Activated CD4-positive, alpha-beta T cell treated with anti-CD3 and anti-CD28 coated beads for 36 hours (primary cell): Measurements from ENCODE around the gene COL4A2. TPM values are rescaled to one million over a fixed set of nuclear protein-coding genes. Genes with fewer than 3 reads are reported as not detected.
"Not testable (repeated sequence)": the region's sequence is repeated elsewhere in the genome, so short reads cannot be mapped to it uniquely, and the experiment has no call there.

Source experiments
- ATAC-seq: fragments of 200-7000 bp; cut with Tn5 transposase; one replicate; pipeline ENCODE4 v1.10.0; 2021; ENCODE audit warnings: mild to moderate bottlenecking, moderate library complexity
- CTCF ChIA-PET: fragments of 350-600 bp; sonication (Branson Sonifier 250); formaldehyde crosslinking; loops from one replicate; lab custom pipeline; 2021; ENCODE audit warnings: antibody characterized with exemption; lab: Charles Lee
- POLR2A ChIA-PET: fragments of 350-600 bp; sonication (Branson Sonifier 250); formaldehyde crosslinking; loops from one replicate; lab custom pipeline; 2021; ENCODE audit warnings: antibody characterized with exemption, inconsistent platforms; lab: Charles Lee
- DNase-seq: peaks from one replicate; pipeline ENCODE4 v3.0.0-alpha.2; 2020
- H3K27ac Mint-ChIP-seq: one replicate; pipeline ENCODE4 v1.8.0; 2021; ENCODE audit warnings: mixed read lengths
- H3K27me3 Mint-ChIP-seq: one replicate; pipeline ENCODE4 v1.8.0; 2021; ENCODE audit warnings: mixed read lengths
- H3K36me3 Mint-ChIP-seq: one replicate; pipeline ENCODE4 v1.8.0; 2021; ENCODE audit warnings: low read depth, mixed read lengths
- H3K4me1 Mint-ChIP-seq: one replicate; pipeline ENCODE4 v1.8.0; 2021; ENCODE audit warnings: mixed read lengths
- H3K4me3 Mint-ChIP-seq: one replicate; pipeline ENCODE4 v1.8.0; 2021; ENCODE audit warnings: mild to moderate bottlenecking, moderate library complexity, mixed read lengths
- H3K9me3 Mint-ChIP-seq: one replicate; pipeline ENCODE4 v1.8.0; 2021; ENCODE audit warnings: low read depth, mixed read lengths
- intact Hi-C, 2 experiments: fragments of 100-400 bp; cut with DNase I in 1 of 2; cut with micrococcal nuclease in 1 of 2; formaldehyde crosslinking; loops; one replicate each; pipeline versions ENCODE4 v1.14.2 to v1.15.1; 2022 to 2024; cut with DNase I, micrococcal nuclease
- total RNA-seq, 2 experiments: library from RNA; stranded (reverse); gene quantifications; one replicate each; pipeline ENCODE4 v1.2.3, GENCODE V29; 2021

The COL4A2 gene
- total RNA-seq, 2 experiments from 2014 or later = not detected

DNA sequence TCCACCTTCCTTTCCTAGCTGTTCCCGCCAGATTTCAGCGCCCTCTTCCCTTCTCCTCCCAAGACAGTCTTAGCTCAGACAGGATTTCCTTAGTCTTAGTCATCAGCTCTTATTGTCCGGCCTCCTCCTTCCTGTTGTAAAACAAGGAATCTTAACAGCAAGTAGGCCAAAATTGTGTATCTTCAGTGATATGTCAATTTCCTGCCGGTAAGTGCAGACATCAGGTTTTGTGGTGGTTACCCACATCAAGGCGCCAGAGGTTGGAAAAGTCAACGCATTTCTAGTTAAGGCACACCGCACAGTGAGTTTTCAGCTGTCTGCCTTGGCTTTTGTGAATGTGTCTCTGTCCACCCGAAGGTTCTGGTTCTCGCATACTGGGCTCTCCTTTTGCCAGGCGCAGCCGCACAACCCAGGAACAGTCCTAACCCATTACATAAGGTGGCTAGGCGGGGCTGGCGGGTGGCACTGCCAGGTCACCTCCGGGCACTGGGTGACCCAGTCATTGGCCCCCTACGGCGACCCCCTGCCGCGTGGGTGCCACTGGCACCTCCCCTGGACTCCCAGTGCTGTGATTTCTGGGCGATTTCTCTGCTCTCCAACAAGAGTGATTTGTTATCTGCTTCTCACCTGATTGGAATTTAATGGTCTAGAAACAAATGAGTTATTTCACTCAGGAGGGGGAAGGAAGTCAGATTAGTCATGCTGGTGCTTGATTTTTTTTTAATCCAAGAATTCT lies 12.9 kb downstream of the COL4A2 start:
- peaks cover 38% of the 10 kb centered on the region for H3K27me3 Mint-ChIP-seq
- ChIA-PET POLR2A (no interaction called here), CTCF (no interaction called here)
- intact Hi-C loops = loop anchor here in 1 of 2 experiments (1.0 to 2.0 kb wide), 3 partner anchors 21 to 182 kb away; no protein-coding TSS in a partner anchor
- H3K36me3 Mint-ChIP-seq = no peaks in the 10 kb centered on the region
- H3K9me3 Mint-ChIP-seq = no peaks in the 10 kb centered on the region
- peaks cover 14% of the 10 kb centered on the region for H3K4me1 Mint-ChIP-seq
- no peak overlapping the region for H3K4me3 Mint-ChIP-seq
- ATAC-seq (peak; percentile 79), DNase-seq (peak; percentile 83)
- H3K27ac Mint-ChIP-seq = no peak overlapping the region

DNA sequence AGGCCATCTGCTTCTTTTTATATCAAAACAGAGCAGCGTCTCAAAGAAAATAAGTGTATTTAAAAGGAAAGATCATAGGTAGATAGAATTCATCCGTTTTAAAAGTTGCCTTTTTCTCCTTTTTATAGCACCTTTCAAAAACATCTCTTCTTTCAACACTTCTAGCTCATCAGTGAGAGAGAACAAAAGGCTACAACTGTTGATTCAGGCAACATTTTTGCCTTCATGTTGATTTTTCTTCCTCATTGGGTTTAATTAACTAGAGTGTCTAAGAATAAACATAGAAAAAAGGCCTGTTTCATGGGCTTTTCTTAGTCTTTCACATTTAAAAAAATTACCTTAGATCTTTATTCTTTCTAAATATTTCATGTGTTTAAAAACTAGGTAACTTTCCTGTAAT lies 13.6 kb downstream of the COL4A2 start:
- H3K27me3 Mint-ChIP-seq = peaks cover 35% of the 10 kb centered on the region
- CTCF ChIA-PET = no interaction called here
- no peaks in the 10 kb centered on the region for H3K9me3 Mint-ChIP-seq
- POLR2A ChIA-PET = no interaction called here
- no peak overlapping the region for H3K4me3 Mint-ChIP-seq
- intact Hi-C loops = loop anchor here in 1 of 2 experiments (2.0 kb wide), 2 partner anchors 20 to 100 kb away; no protein-coding TSS in a partner anchor
- H3K36me3 Mint-ChIP-seq = no peaks in the 10 kb centered on the region
- ATAC-seq (no peak), DNase-seq (no peak)
- no peak overlapping the region for H3K27ac Mint-ChIP-seq
- H3K4me1 Mint-ChIP-seq = peaks cover 14% of the 10 kb centered on the region

DNA sequence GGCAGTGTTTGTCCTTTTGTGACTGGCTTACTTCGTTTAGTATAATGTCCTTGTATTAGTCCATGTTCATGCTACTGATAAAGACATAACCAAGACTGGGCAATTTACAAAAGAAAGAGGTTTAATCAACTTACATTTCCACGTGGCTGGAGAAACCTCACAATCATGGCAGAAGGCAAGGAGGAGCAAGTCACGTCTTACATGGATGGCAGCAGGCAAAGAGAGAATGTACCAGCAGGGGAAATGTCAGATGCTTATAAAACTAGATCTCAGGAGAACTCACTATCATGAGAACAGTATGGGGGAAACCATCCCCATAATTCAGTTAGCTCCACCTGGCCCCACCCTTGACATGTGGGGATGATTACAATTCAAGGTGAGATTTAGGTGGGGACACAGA lies 14.5 kb downstream of the COL4A2 start:
- H3K4me3 Mint-ChIP-seq, H3K27ac Mint-ChIP-seq, H3K36me3 Mint-ChIP-seq, H3K9me3 Mint-ChIP-seq, POLR2A ChIA-PET, DNase-seq, ATAC-seq, CTCF ChIA-PET: not testable (repeated sequence)
- intact Hi-C loops = loop anchor here in 1 of 2 experiments (2.0 kb wide), 2 partner anchors 19 to 99 kb away; no protein-coding TSS in a partner anchor
- H3K27me3 Mint-ChIP-seq = peaks cover 40% of the 10 kb centered on the region
- peaks cover 14% of the 10 kb centered on the region for H3K4me1 Mint-ChIP-seq

DNA sequence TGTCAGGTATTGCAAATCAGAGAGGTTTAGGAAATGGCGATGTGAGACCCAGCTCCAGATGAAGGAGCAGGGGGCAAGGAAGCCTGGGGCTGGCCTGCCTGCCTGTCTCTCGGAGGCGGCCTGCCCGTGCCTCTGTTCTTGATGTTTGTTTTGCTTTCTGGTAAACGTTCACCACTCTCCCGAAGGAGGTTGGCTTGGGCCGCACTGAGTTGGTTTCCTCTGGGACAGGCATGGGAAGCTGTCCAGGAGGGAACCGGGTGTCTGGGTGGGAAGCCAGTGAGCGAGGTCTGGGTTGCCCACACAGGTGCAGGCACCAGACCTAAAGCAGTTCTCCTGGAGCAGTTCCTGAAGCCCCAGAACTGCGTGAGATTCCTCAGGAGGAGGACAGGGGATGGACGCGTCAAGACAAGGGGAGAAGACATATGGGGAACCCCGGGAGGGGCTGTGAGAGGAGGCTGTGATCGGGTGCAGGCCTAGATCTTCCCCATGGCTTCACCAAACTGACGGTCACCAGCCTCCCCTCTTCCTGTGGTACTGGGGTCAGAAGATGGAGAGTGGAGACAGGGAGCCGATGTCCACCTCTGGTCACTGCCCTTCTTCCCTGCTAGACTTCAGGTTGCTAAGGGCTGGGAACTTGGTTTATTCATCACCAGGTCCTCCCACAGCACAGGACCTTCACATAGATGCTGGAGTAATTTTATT lies 15.2 kb downstream of the COL4A2 start:
- no peak overlapping the region for H3K4me3 Mint-ChIP-seq
- ChIA-PET POLR2A (no interaction called here), CTCF (interaction anchor here (0.7 kb wide), 1 partner anchor 777 kb away, joined by 3 read pairs; no protein-coding TSS in a partner anchor)
- H3K4me1 Mint-ChIP-seq = peaks cover 14% of the 10 kb centered on the region
- no peak overlapping the region for H3K27ac Mint-ChIP-seq
- no peak for DNase-seq
- intact Hi-C loops = no loop called here
- no peaks in the 10 kb centered on the region for H3K9me3 Mint-ChIP-seq
- H3K27me3 Mint-ChIP-seq = peaks cover 42% of the 10 kb centered on the region
- no peaks in the 10 kb centered on the region for H3K36me3 Mint-ChIP-seq
- no peak for ATAC-seq

DNA sequence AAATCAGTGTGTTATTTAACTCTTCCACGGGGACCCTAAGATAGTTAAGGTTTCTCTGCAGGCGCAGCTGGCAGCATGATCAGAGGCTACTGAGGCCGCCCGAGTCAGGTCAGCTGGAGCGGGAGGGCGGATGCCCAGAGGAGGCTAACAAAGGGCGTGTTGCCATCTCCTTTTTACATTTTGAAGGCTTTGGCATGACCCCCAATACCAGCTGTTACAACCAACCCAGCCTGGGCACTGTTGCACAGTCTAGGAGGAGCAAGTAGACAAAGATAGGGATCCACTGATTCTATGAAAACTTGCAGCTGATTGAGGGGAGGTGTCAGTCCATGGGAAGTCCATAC lies 15.7 kb downstream of the COL4A2 start:
- ChIA-PET POLR2A (no interaction called here), CTCF (no interaction called here)
- H3K9me3 Mint-ChIP-seq = no peaks in the 10 kb centered on the region
- H3K27ac Mint-ChIP-seq = no peak overlapping the region
- no peak overlapping the region for H3K4me3 Mint-ChIP-seq
- H3K36me3 Mint-ChIP-seq = no peaks in the 10 kb centered on the region
- no peak for DNase-seq
- peaks cover 44% of the 10 kb centered on the region for H3K27me3 Mint-ChIP-seq
- intact Hi-C loops = no loop called here
- peaks cover 14% of the 10 kb centered on the region for H3K4me1 Mint-ChIP-seq
- no peak for ATAC-seq

DNA sequence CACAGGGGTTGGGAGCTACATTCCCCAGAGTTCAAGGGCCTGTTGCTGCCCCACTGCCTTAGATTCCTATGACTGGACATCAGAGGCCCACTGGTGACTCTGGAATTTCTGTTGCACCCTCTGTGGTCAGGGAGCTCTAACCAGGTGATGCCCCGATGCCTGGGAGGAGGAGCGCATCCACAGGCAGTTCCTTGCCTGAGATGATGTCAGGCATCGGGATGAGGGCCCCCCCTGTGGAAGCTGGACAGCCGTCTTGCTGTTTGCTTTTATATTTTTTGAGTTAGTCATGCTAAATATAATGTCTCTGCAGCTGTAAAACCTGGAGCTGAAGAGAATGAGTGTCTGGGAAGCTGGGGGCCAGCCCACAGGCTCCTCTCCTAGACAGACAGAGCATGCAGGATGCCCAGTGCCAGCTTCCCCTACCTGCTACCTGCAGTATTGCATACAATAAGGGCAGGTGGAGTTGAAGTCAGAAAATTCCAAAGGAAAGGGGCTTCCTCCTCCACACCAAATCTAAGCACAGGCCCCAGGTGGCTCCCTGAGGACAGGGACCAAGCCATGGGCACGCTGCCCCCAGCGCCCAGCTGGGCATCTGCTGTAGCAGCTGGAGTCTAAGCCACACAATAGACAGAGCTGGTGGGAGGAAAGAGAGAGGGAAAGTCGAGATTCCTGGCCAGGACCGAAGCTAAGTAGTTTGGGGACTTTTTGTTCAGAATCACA lies 16.2 kb downstream of the COL4A2 start:
- peaks cover 40% of the 10 kb centered on the region for H3K27me3 Mint-ChIP-seq
- DNase-seq = no peak
- no peak overlapping the region for H3K27ac Mint-ChIP-seq
- peaks cover 14% of the 10 kb centered on the region for H3K4me1 Mint-ChIP-seq
- no peak for ATAC-seq
- no peaks in the 10 kb centered on the region for H3K9me3 Mint-ChIP-seq
- ChIA-PET CTCF (no interaction called here), POLR2A (no interaction called here)
- intact Hi-C loops = no loop called here
- no peaks in the 10 kb centered on the region for H3K36me3 Mint-ChIP-seq
- no peak overlapping the region for H3K4me3 Mint-ChIP-seq

DNA sequence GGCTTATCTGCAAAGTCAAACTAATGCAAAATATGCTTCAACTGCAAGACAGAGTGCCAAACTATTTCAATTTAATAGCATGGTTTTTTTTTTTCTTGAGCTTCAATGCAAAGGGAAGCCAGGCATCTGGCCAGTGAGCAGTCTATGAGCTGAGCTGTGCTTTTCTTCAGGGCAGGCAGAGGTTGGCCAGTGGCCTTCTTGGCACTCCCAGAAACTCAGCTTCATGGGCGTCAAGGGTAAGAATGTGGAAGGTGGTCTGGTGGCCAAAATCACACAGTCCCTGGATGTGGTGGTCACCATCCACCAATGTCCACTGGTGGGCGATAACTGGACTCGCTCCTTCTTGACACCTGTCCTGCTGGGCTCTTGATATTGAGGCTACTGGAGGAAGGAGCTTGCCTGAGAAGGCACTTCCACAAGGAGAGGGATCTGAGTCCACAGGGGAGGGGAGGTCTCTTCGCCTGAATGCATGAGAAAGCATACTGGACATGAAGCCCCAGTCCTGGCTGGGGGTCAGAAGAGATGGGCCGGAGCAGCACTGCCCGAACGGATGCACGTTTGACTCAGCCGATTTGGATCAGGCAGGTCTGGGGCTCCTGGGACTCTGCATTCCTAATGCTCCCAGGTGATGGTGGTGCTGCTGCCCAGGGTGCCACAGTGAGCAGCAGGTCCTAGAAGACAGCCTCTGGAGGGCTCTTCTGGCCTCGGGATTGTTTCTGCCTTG lies 17.1 kb downstream of the COL4A2 start:
- Mint-ChIP-seq H3K4me3 (no peak overlapping the region), H3K36me3 (no peaks in the 10 kb centered on the region), H3K9me3 (no peaks in the 10 kb centered on the region), H3K27me3 (peaks cover 37% of the 10 kb centered on the region), H3K27ac (no peak overlapping the region), H3K4me1 (peaks cover 14% of the 10 kb centered on the region)
- ChIA-PET CTCF (no interaction called here), POLR2A (no interaction called here)
- no peak for ATAC-seq
- intact Hi-C loops = no loop called here
- DNase-seq = no peak

DNA sequence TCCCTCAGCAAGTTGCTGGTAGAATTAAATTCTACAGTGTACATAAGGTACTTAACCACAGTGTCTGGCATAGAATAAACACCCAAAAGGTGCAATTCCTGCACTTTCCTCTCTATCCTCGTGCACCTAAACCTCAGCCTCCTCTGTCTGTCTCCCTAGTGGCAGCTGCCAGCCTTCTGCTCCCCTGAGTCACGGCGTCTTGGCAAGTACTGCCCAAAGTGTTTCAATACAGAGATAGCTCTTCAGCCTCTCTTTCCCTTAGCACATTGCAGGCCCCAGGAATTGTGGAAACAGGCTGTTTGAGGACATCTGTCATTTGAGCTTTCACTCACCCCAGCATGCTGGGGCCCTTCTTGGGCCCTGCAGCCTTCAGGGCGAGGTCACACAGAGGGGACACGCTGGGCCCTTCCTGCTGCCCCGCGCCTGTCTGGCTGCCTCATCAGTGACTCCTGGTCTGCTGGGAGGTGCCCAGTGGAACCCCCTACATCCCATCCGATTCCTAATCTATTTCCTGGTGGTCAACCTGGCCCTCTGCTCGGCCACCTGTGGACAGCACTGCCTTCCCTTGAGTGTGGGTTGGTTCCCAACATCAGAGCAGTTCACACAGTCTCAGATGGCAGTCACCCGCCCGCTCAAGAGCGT lies 19.3 kb downstream of the COL4A2 start:
- no peak overlapping the region for H3K27ac Mint-ChIP-seq
- ATAC-seq (no peak), DNase-seq (no peak)
- intact Hi-C loops = no loop called here
- no peaks in the 10 kb centered on the region for H3K9me3 Mint-ChIP-seq
- ChIA-PET POLR2A (no interaction called here), CTCF (interaction anchor here (0.7 kb wide), 1 partner anchor 138 kb away, joined by 3 read pairs; no protein-coding TSS in a partner anchor)
- H3K4me1 Mint-ChIP-seq = no peaks in the 10 kb centered on the region
- H3K4me3 Mint-ChIP-seq = no peak overlapping the region
- H3K27me3 Mint-ChIP-seq = peaks cover 41% of the 10 kb centered on the region
- H3K36me3 Mint-ChIP-seq = no peaks in the 10 kb centered on the region

DNA sequence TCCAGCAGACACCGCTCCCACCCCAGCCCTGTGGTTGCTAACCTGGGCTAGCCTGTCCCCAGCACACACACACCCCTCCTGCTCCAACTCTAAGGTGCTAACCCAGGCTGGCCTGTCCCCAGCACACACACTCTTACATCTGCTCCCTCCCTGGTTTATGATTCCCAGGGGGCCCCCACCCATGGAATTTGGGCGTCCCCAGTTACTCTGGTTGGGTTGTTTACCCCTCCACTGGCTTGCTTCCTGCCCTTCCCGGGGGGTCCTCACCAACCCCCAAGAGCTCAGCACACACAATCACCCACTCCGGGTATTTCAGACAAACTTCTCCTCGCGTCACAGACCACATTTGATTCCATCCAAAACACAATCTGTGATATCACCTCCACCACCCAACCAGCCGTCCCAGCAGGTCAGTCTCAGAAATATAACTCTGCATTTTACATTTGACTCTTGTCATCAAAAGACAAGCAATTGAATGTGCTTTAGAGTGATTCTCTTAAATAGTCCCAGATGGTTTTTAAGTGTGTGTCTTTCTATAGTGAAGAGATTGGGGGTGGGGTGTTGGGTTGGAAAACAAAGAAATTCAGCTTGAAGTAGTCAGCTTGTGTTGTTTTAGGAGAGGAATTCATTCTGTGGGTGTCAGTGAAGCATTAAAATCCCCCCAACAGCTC lies 20.1 kb downstream of the COL4A2 start:
- intact Hi-C loops = no loop called here
- ChIA-PET CTCF (no interaction called here), POLR2A (no interaction called here)
- Mint-ChIP-seq H3K36me3 (no peaks in the 10 kb centered on the region), H3K27ac (no peak overlapping the region), H3K9me3 (no peaks in the 10 kb centered on the region), H3K27me3 (peaks cover 35% of the 10 kb centered on the region), H3K4me3 (no peak overlapping the region), H3K4me1 (no peaks in the 10 kb centered on the region)
- no peak for ATAC-seq
- DNase-seq = no peak

DNA sequence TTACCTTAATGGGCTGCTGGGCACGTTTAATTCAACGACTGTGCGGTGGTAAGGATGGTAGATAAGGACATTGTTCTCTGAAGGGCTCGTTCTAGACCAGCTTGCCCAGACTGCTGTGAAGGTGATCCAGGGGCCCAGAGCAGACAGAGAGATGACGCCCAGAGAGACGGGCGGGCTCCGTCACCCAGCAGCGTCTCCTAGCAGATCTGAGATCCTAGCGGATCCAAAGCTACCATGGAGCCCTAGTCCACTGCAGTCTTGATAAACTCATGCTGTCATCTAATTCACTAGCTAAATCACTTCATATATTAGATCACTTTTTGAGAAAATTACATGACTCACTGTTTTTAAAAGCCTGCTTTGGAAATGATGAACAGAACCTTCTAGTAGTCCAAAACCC lies 21.5 kb downstream of the COL4A2 start:
- no peaks in the 10 kb centered on the region for H3K4me1 Mint-ChIP-seq
- CTCF ChIA-PET = interaction anchor here (0.5 kb wide), 1 partner anchor 32 kb away, joined by 4 read pairs; no protein-coding TSS in a partner anchor
- H3K27ac Mint-ChIP-seq = no peak overlapping the region
- no peak for ATAC-seq
- intact Hi-C loops = no loop called here
- DNase-seq = no peak
- peaks cover 28% of the 10 kb centered on the region for H3K27me3 Mint-ChIP-seq
- no peaks in the 10 kb centered on the region for H3K9me3 Mint-ChIP-seq
- POLR2A ChIA-PET = no interaction called here
- no peaks in the 10 kb centered on the region for H3K36me3 Mint-ChIP-seq
- H3K4me3 Mint-ChIP-seq = no peak overlapping the region
